ENCODE data around the gene FGFR1OP2.

The FGFR1OP2 gene

DNA sequence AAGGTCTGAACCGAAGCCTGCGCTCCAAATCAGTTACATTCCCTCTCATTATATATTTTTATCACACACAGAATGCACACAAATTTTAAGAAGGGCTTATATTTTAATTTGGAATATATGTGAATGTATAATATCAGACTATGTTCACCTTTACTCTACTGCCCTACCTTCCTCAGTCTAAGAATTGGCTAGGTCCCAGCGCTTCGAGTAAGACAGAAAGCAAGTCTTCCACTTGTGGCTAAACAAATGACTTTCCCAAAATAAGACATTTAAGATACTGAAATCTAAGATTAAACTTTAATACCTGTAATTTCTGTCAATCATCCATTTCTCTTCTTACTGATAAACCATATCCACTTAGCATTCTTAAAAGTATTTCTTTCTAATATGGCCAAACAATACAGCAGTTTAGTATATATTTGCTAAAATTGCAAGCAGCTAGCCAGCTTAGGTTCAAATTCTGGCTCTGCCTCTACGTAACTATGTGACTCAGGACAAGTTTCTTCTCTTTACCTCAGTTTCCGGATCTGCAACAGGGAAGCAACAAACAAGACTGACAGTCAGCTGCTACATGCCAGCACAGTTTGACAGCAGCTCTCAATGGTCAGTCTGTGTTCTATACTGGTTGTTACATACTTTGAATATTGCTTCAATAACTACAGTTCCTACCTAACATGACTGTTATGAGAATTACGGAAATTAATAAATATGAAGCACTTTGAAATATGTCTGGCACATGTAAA lies 2.5 kb upstream of the FGFR1OP2 start:
- no peak for TF ChIP-seq CTCF (conservative IDR thresholded peaks at IDR 0.05; ENCODE audit: low read depth, low read length)
- no peak for DNase-seq (ENCODE audit: low read depth)

GRCh38 chr12:26936559-26937442 lies 1.5 kb upstream of the FGFR1OP2 start:
- no peak for TF ChIP-seq CTCF (conservative IDR thresholded peaks at IDR 0.05; ENCODE audit: low read depth, low read length)
- no peak for DNase-seq (ENCODE audit: low read depth)
- peak overlapping the region; percentile 80 for H3K4me3 ChIP-seq (ENCODE audit: low read depth, low read length)

More for the DNA sequence above, 2.5 kb upstream of the FGFR1OP2 start:
- H3K4me3 ChIP-seq (ENCODE audit: low read depth, low read length): no peak overlapping the region

DNA sequence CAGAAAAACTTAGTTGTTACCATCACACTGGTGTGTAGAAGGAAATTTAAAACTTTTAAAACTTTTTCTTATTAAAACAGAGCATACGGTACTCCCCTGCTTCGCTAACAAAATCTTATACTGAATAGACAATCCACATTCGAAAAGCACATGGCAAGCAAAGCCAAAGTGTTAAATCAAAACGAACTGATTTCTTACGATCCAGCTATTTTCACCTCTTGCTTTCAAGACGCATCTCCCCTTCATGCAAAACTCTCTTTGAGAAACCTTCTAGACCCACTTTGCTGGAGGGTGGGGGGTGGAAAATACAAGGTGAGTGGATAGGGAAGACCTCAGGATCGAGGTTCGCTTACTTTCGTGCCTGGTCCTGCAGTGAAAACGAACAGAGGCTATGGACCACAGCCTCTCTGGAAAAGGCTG lies 817 bp upstream of the FGFR1OP2 start:
- peak overlapping the region; percentile 80 for H3K4me3 ChIP-seq (ENCODE audit: low read depth, low read length)
- DNase-seq (ENCODE audit: low read depth): no peak
- TF ChIP-seq CTCF (conservative IDR thresholded peaks at IDR 0.05; ENCODE audit: low read depth, low read length): no peak

- DNase-seq (ENCODE audit: low read depth): no peak
- no peak for TF ChIP-seq CTCF (conservative IDR thresholded peaks at IDR 0.05; ENCODE audit: low read depth, low read length)
- H3K4me3 ChIP-seq (ENCODE audit: low read depth, low read length): peak overlapping the region; percentile 80
Observed at GRCh38 chr12:26938701-26939062, 412 bp downstream of the FGFR1OP2 start.

DNA sequence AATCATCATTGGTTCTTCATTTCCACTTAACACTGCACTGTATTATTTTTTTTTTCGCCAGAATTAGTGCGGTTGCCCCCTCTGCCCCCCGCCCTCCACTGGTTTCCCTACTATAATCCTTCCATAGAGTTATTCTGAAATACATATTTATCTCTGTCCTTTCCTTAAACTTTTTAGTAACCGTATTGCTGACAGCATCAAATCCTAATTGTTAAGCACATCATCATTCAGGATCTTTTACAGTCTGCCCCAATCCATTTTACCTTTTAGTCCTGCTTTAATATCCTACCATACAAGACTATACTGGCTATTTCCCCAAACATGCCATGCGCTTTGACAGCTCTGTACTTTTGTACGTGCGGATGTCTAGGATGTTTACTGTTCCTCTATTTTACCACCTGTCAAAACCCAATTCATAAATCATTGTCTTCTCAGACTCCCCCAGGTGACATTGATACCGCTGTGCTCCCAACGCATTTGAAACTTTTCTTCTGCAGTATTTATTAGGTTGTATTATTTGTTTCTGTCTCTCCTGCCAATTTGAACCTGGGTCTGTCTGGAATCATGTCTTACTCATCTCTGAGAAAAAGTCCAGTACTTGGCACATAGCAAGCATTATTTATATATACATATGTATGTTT lies 1.0 kb downstream of the FGFR1OP2 start:
- peak overlapping the region; percentile 80 for H3K4me3 ChIP-seq (ENCODE audit: low read depth, low read length)
- DNase-seq (ENCODE audit: low read depth): peak; percentile 25
- TF ChIP-seq CTCF (conservative IDR thresholded peaks at IDR 0.05; ENCODE audit: low read depth, low read length): no peak

DNA sequence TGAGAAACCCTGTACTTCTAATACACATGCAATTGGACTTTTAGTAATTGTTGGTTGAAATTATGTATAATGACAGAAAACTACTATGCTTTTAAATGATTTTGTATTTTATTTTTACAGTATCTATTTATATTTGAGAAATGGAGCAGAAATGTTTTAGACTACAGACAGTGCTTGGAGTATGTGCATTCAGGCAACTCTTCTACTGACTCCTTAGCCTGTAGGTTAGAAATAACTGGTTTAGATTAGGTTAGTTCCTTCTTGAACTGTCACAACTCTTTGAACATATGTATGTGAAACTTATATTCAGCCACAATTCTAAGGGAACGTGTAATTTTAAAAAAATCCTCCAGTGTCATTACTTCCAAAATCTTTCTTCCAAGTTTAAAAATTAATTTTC lies 1.7 kb downstream of the FGFR1OP2 start:
- no peak for TF ChIP-seq CTCF (conservative IDR thresholded peaks at IDR 0.05; ENCODE audit: low read depth, low read length)
- DNase-seq (ENCODE audit: low read depth): no peak
- H3K4me3 ChIP-seq (ENCODE audit: low read depth, low read length): peak overlapping the region; percentile 1

All from choroid plexus epithelial cell (primary cell).